Keratinocyte (primary cell): ENCODE data around the gene AOAH. TPM values are rescaled to one million over a fixed set of nuclear protein-coding genes. Genes with fewer than 3 reads are reported as not detected.

ENCODE experiments used
- DNase-seq: peaks from one replicate; pipeline ENCODE4 v3.0.0-alpha.2; 2011; ENCODE audit warnings: low read depth, missing footprints, low spot score
- FAIRE-seq: peaks from 2 replicates; lab custom pipeline; 2011; peaks lifted over from hg19 to GRCh38; lab: Jason Lieb, UNC
- H2AFZ ChIP-seq: 2 replicates; pipeline ENCODE4 v1.6.0; 2012; ENCODE audit warnings: low read length, control low read depth, inconsistent platforms; ENCODE audit not compliant: control insufficient read depth
- H3K27ac ChIP-seq: 2 replicates; pipeline ENCODE4 v1.5.1; 2011; ENCODE audit warnings: low read length; ENCODE audit not compliant: control insufficient read depth, insufficient read depth
- H3K27me3 ChIP-seq: 3 replicates; pipeline ENCODE4 v1.6.0; 2011; ENCODE audit warnings: low read length; ENCODE audit not compliant: control insufficient read depth, insufficient read depth; ENCODE audit errors: extremely low read depth
- H3K36me3 ChIP-seq, 2 experiments: 2 replicates in 1 of 2; 3 replicates in 1 of 2; pipeline ENCODE4 v1.5.1; 2011; ENCODE audit warnings: low read length in 2 of 2, mild to moderate bottlenecking in 1 of 2; ENCODE audit not compliant: control insufficient read depth in 2 of 2, insufficient read depth in 2 of 2; ENCODE audit errors: extremely low read depth in 1 of 2
- H3K4me1 ChIP-seq: 3 replicates; pipeline ENCODE4 v1.5.1; 2011; ENCODE audit warnings: low read length; ENCODE audit not compliant: control insufficient read depth, insufficient read depth; ENCODE audit errors: extremely low read depth
- H3K4me2 ChIP-seq: 3 replicates; pipeline ENCODE4 v1.6.0; 2011; ENCODE audit warnings: low read depth, low read length; ENCODE audit not compliant: control insufficient read depth, insufficient read depth; ENCODE audit errors: extremely low read depth
- H3K4me3 ChIP-seq, 3 experiments: fragments of 200-600 bp in 1 of 3; sonication (generic) in 1 of 3; 2 replicates in 2 of 3; 3 replicates in 1 of 3; pipeline ENCODE4 v1.5.1; 2011 to 2016; ENCODE audit warnings: low read length in 3 of 3, mild to moderate bottlenecking in 3 of 3, control low read depth in 2 of 3, inconsistent platforms in 1 of 3, low read depth in 1 of 3, mixed read lengths in 1 of 3, mixed run types in 1 of 3, moderate library complexity in 1 of 3; ENCODE audit not compliant: control insufficient read depth in 2 of 3, insufficient read depth in 2 of 3; ENCODE audit errors: extremely low read depth in 1 of 3
- H3K79me2 ChIP-seq: 2 replicates; pipeline ENCODE4 v1.6.0; 2012; ENCODE audit warnings: low read length; ENCODE audit not compliant: control insufficient read depth, insufficient read depth
- H3K9ac ChIP-seq: 3 replicates; pipeline ENCODE4 v1.6.0; 2011; ENCODE audit warnings: low read length; ENCODE audit not compliant: control insufficient read depth, insufficient read depth; ENCODE audit errors: extremely low read depth
- H3K9me1 ChIP-seq: 3 replicates; pipeline ENCODE4 v1.6.0; 2011; ENCODE audit warnings: low read length; ENCODE audit not compliant: control insufficient read depth, insufficient read depth; ENCODE audit errors: extremely low read depth
- H3K9me3 ChIP-seq: 2 replicates; pipeline ENCODE4 v1.5.1; 2012; ENCODE audit warnings: low read depth, low read length; ENCODE audit not compliant: control insufficient read depth
- H4K20me1 ChIP-seq: 3 replicates; pipeline ENCODE4 v1.6.0; 2011; ENCODE audit warnings: low read length; ENCODE audit not compliant: control insufficient read depth, insufficient read depth; ENCODE audit errors: extremely low read depth
- EZH2 ChIP-seq: IDR thresholded peaks from one replicate; pipeline ENCODE4 v1.6.1; 2012; ENCODE audit warnings: inconsistent platforms, mild to moderate bottlenecking, low read length, moderate library complexity
- dilution Hi-C: fragments of 300-500 bp; cut with MboI; formaldehyde crosslinking; loops from one replicate; pipeline ENCODE4 v1.7.0; 2020; ENCODE audit warnings: low sequenced_read_pairs; ENCODE audit not compliant: extremely low pct_ligation_motif_present
- polyA plus RNA-seq, 5 experiments: library from polyadenylated mRNA; depleted of rRNA in 3 of 5; stranded (reverse) in 3 of 5; stranded (forward) in 1 of 5; unstranded in 1 of 5; fragments of >200 nt; gene quantifications; 1 replicate in 1 of 5; 2 replicates in 3 of 5; 3 replicates in 1 of 5; pipeline versions ENCODE4 v1.2.1 to v1.2.3, GENCODE V29; 2011 to 2012; ENCODE audit warnings: missing spikeins in 2 of 5, low read depth in 1 of 5, low replicate concordance in 1 of 5
- TF ChIP-seq, protein P1 (sequence below), 3 experiments: IDR thresholded peaks in 1 of 3; conservative IDR thresholded peaks in 1 of 3; optimal IDR thresholded peaks in 1 of 3; 2 replicates in 2 of 3; 3 replicates in 1 of 3; pipeline versions ENCODE3 to v1.5.1; 2011; ENCODE audit warnings: low read length in 3 of 3, mild to moderate bottlenecking in 3 of 3, moderate library complexity in 2 of 3, control low read depth in 1 of 3, inconsistent platforms in 1 of 3; ENCODE audit not compliant: insufficient read depth in 2 of 3; ENCODE audit errors: extremely low read depth in 1 of 3

AOAH gene
- polyA plus RNA-seq, 1 donor (not counting 4 experiments of a cell fraction or from before 2014, with no cell fraction given), result 0.43 TPM

GRCh38 chr7:36521133-36521532 lies 203.2 kb downstream of the AOAH start:
- H3K4me1 ChIP-seq, result peaks cover 11% of the 10 kb centered on the region
- H3K36me3 ChIP-seq, result no peaks in the 10 kb centered on the region
- TF ChIP-seq EZH2, result no peak
- TF ChIP-seq, protein P1, sequence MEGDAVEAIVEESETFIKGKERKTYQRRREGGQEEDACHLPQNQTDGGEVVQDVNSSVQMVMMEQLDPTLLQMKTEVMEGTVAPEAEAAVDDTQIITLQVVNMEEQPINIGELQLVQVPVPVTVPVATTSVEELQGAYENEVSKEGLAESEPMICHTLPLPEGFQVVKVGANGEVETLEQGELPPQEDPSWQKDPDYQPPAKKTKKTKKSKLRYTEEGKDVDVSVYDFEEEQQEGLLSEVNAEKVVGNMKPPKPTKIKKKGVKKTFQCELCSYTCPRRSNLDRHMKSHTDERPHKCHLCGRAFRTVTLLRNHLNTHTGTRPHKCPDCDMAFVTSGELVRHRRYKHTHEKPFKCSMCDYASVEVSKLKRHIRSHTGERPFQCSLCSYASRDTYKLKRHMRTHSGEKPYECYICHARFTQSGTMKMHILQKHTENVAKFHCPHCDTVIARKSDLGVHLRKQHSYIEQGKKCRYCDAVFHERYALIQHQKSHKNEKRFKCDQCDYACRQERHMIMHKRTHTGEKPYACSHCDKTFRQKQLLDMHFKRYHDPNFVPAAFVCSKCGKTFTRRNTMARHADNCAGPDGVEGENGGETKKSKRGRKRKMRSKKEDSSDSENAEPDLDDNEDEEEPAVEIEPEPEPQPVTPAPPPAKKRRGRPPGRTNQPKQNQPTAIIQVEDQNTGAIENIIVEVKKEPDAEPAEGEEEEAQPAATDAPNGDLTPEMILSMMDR (optimal IDR thresholded peaks at IDR 0.05 in 1 of 3, IDR thresholded peaks at IDR 0.05 in 1 of 3, conservative IDR thresholded peaks at IDR 0.05 in 1 of 3; ENCODE audit: extremely low read depth in 1 of 3, insufficient read depth in 2 of 3, low read length in 3 of 3), result no peak
- dilution Hi-C loops, result no loop called here
- H3K9ac ChIP-seq, result no peak overlapping the region
- H4K20me1 ChIP-seq, result no peaks in the 10 kb centered on the region
- DNase-seq (no peak), FAIRE-seq (no peak)
- H3K4me2 ChIP-seq, result no peak overlapping the region
- H3K79me2 ChIP-seq, result no peaks in the 10 kb centered on the region
- H2AFZ ChIP-seq, result no peak overlapping the region
- H3K27ac ChIP-seq, result no peak overlapping the region
- H3K9me3 ChIP-seq, result no peaks in the 10 kb centered on the region
- H3K27me3 ChIP-seq, result no peaks in the 10 kb centered on the region
- no peaks in the 10 kb centered on the region for H3K9me1 ChIP-seq
- H3K4me3 ChIP-seq, result no peak overlapping the region

- Histone ChIP-seq H4K20me1 (no peaks in the 10 kb centered on the region), H3K9ac (no peak overlapping the region), H3K4me2 (no peak overlapping the region), H3K9me3 (no peaks in the 10 kb centered on the region), H3K4me1 (peaks cover 7% of the 10 kb centered on the region), H3K4me3 (no peak overlapping the region), H3K27me3 (no peaks in the 10 kb centered on the region), H2AFZ (peak overlapping the region; percentile 55), H3K36me3 (no peaks in the 10 kb centered on the region), H3K79me2 (no peaks in the 10 kb centered on the region), H3K9me1 (no peaks in the 10 kb centered on the region), H3K27ac (no peak overlapping the region)
- dilution Hi-C loops, result no loop called here
- TF ChIP-seq, protein P1 (optimal IDR thresholded peaks at IDR 0.05 in 1 of 3, IDR thresholded peaks at IDR 0.05 in 1 of 3, conservative IDR thresholded peaks at IDR 0.05 in 1 of 3; ENCODE audit: extremely low read depth in 1 of 3, insufficient read depth in 2 of 3, low read length in 3 of 3), result no peak
- no peak for TF ChIP-seq EZH2
- no peak for DNase-seq
- FAIRE-seq, result peak; percentile 81
Observed at GRCh38 chr7:36515847-36516246, 208.4 kb downstream of the AOAH start.
